Esophagus squamous epithelium (tissue), 4 donors: Measurements from ENCODE around the gene FNDC3B.

Source experiments
- CTCF ChIP-seq, 6 experiments: fragments of 450-650 bp in 4 of 6; fragments of 200-600 bp in 2 of 6; sonication (generic) in 2 of 6; IDR thresholded peaks; one replicate each; pipeline ENCODE4 v1.5.1; 2016 to 2019; ENCODE audit warnings: antibody characterized with exemption in 6 of 6, mild to moderate bottlenecking in 4 of 6, moderate library complexity in 4 of 6
- POLR2A ChIP-seq, 4 donors: fragments of 450-650 bp; IDR thresholded peaks; one replicate each; pipeline ENCODE4 v1.6.1; 2017; ENCODE audit warnings: antibody characterized with exemption in 4 of 4, mild to moderate bottlenecking in 4 of 4, moderate library complexity in 3 of 4

GRCh38 chr3:172339892-172340291 lies 300.5 kb downstream of the FNDC3B start:
- TF ChIP-seq POLR2A (IDR thresholded peaks at IDR 0.05) (no peak), CTCF (IDR thresholded peaks at IDR 0.05) (no peak)
